ENCODE results near the gene ZMYM2.

The ZMYM2 gene

GRCh38 chr13:20043207-20043925 lies 84.8 kb downstream of the ZMYM2 start:
- no peak overlapping the region for H3K4me3 ChIP-seq (replicated peaks; ENCODE audit: low read depth, low read length)
- peaks cover 8% of the 10 kb centered on the region for H3K36me3 ChIP-seq (ENCODE audit: control insufficient read depth, insufficient read depth, low read length)
- no peak for TF ChIP-seq CTCF (IDR thresholded peaks at IDR 0.05; ENCODE audit: insufficient read depth, low read length, poor library complexity, severe bottlenecking)
- no peaks in the 10 kb centered on the region for H3K27me3 ChIP-seq (replicated peaks; ENCODE audit: control insufficient read depth, insufficient read depth, low read length)
- DNase-seq (ENCODE audit: extremely low read depth, insufficient read length) = no peak

- Histone ChIP-seq H3K36me3 (ENCODE audit: control insufficient read depth, insufficient read depth, low read length) (peaks cover 8% of the 10 kb centered on the region), H3K27me3 (replicated peaks; ENCODE audit: control insufficient read depth, insufficient read depth, low read length) (no peaks in the 10 kb centered on the region), H3K4me3 (replicated peaks; ENCODE audit: low read depth, low read length) (no peak overlapping the region)
- no peak for TF ChIP-seq CTCF (IDR thresholded peaks at IDR 0.05; ENCODE audit: insufficient read depth, low read length, poor library complexity, severe bottlenecking)
- DNase-seq (ENCODE audit: extremely low read depth, insufficient read length) = no peak
Measured at GRCh38 chr13:20044086-20044485, 85.6 kb downstream of the ZMYM2 start.

- TF ChIP-seq CTCF (IDR thresholded peaks at IDR 0.05; ENCODE audit: insufficient read depth, low read length, poor library complexity, severe bottlenecking) = no peak
- no peak for DNase-seq (ENCODE audit: extremely low read depth, insufficient read length)
- Histone ChIP-seq H3K36me3 (ENCODE audit: control insufficient read depth, insufficient read depth, low read length) (peaks cover 8% of the 10 kb centered on the region), H3K27me3 (replicated peaks; ENCODE audit: control insufficient read depth, insufficient read depth, low read length) (no peaks in the 10 kb centered on the region), H3K4me3 (replicated peaks; ENCODE audit: low read depth, low read length) (no peak overlapping the region)
Measured at GRCh38 chr13:20045950-20046548, 87.5 kb downstream of the ZMYM2 start.

GRCh38 chr13:20049558-20050473 lies 91.3 kb downstream of the ZMYM2 start:
- TF ChIP-seq CTCF (IDR thresholded peaks at IDR 0.05; ENCODE audit: insufficient read depth, low read length, poor library complexity, severe bottlenecking) = no peak
- Histone ChIP-seq H3K36me3 (ENCODE audit: control insufficient read depth, insufficient read depth, low read length) (peaks cover 5% of the 10 kb centered on the region; the same call in 1 of the 2 replicates), H3K27me3 (replicated peaks; ENCODE audit: control insufficient read depth, insufficient read depth, low read length) (no peaks in the 10 kb centered on the region), H3K4me3 (replicated peaks; ENCODE audit: low read depth, low read length) (no peak overlapping the region; the same call in 1 of the 2 replicates)
- DNase-seq (ENCODE audit: extremely low read depth, insufficient read length) = no peak

- H3K27me3 ChIP-seq (replicated peaks; ENCODE audit: control insufficient read depth, insufficient read depth, low read length) = no peaks in the 10 kb centered on the region
- DNase-seq (ENCODE audit: extremely low read depth, insufficient read length) = no peak
- H3K36me3 ChIP-seq (ENCODE audit: control insufficient read depth, insufficient read depth, low read length) = peaks cover 5% of the 10 kb centered on the region; the same call in 1 of the 2 replicates
- TF ChIP-seq CTCF (IDR thresholded peaks at IDR 0.05; ENCODE audit: insufficient read depth, low read length, poor library complexity, severe bottlenecking) = no peak
- H3K4me3 ChIP-seq (replicated peaks; ENCODE audit: low read depth, low read length) = no peak overlapping the region
Measured at GRCh38 chr13:20051366-20051765, 92.8 kb downstream of the ZMYM2 start.
